Stomach (tissue), 9 donors: ENCODE data around the gene FHL1. TPM values are rescaled to one million over a fixed set of nuclear protein-coding genes. Genes with fewer than 3 reads are reported as not detected.
A peak's percentile ranks its signal among the peaks of the same experiment; 100 is the strongest.

ENCODE experiments used
- DNase-seq, 2 donors: peaks; one replicate each; pipeline versions ENCODE4 v3.0.0 to v3.0.0-alpha.2; 2013 to 2019
- H3K27ac ChIP-seq, 5 donors: fragments of 200-600 bp in 4 of 5; sonication (generic) in 4 of 5; one replicate each; pipeline ENCODE4 v1.5.1; 2013 to 2019; ENCODE audit warnings: mild to moderate bottlenecking in 1 of 5, moderate library complexity in 1 of 5
- H3K27me3 ChIP-seq, 3 donors: fragments of 200-600 bp; sonication (generic); one replicate each; pipeline ENCODE4 v1.5.1; 2017 to 2019; ENCODE audit warnings: mixed run types in 1 of 3
- H3K36me3 ChIP-seq, 4 donors: fragments of 200-600 bp; sonication (generic); 1 replicate in 3 of 4; 2 replicates in 1 of 4; pipeline ENCODE4 v1.5.1; 2016 to 2019
- H3K4me1 ChIP-seq, 4 donors: fragments of 200-600 bp; sonication (generic); one replicate each; pipeline ENCODE4 v1.5.1; 2016 to 2019
- H3K4me3 ChIP-seq, 4 donors: fragments of 200-600 bp; sonication (generic) in 3 of 4; one replicate each; pipeline ENCODE4 v1.5.1; 2016 to 2019; ENCODE audit warnings: mild to moderate bottlenecking in 1 of 4
- H3K9me3 ChIP-seq, 4 donors: fragments of 200-600 bp; sonication (generic); one replicate each; pipeline ENCODE4 v1.5.1; 2016 to 2019
- EP300 ChIP-seq: sonication (generic); formaldehyde crosslinking; IDR thresholded peaks from one replicate; pipeline ENCODE4 v1.6.1; 2017; ENCODE audit warnings: antibody characterized with exemption
- POLR2A ChIP-seq, 4 donors: fragments of 450-650 bp; IDR thresholded peaks; one replicate each; pipeline ENCODE4 v1.6.1; 2016; ENCODE audit warnings: antibody characterized with exemption in 4 of 4, control low read depth in 2 of 4, mild to moderate bottlenecking in 1 of 4, moderate library complexity in 1 of 4
- POLR2AphosphoS5 ChIP-seq, 3 donors: sonication (generic); formaldehyde crosslinking; IDR thresholded peaks; one replicate each; pipeline ENCODE4 v1.6.1; 2016; ENCODE audit warnings: antibody characterized with exemption in 3 of 3
- WGBS, 5 donors: extraction: QIAGEN DNeasy Blood & Tissue Kit in 3 of 5; methylation state at CpG; one replicate each; pipeline versions ENCODE4 v1.1.5 to v1.1.7; 2013 to 2018; 5-methylcytosine and 5-hydroxymethylcytosine counted together
- intact Hi-C: fragments of 100-400 bp; cut with DNase I; formaldehyde crosslinking; loops from one replicate; pipeline ENCODE4 v1.15.1; 2023; ENCODE audit warnings: low total_unique reads
- polyA plus RNA-seq, 3 donors: library from polyadenylated mRNA; stranded (reverse); fragments of 200-250 nt; gene quantifications; one replicate each; pipeline ENCODE4 v1.2.3, GENCODE V29; 2013
- total RNA-seq, 5 donors: library from RNA; depleted of rRNA; stranded (reverse); fragments of >200 nt; gene quantifications; one replicate each; pipeline versions ENCODE4 v1.1.0 to v1.2.3, GENCODE V29; 2014 to 2016
- TF ChIP-seq, protein P1 (sequence below), 7 experiments: fragments of 450-650 bp in 4 of 7; fragments of 200-600 bp in 3 of 7; sonication (generic) in 3 of 7; IDR thresholded peaks; one replicate each; pipeline ENCODE4 v1.5.1; 2016 to 2019; ENCODE audit warnings: antibody characterized with exemption in 7 of 7, control low read depth in 2 of 7, mild to moderate bottlenecking in 1 of 7
- donor health status: healthy with polysubstance abuse.
- donor health status: Bipolar disorder and iron deficiency.
- donor health status: healthy.

Gene FHL1
- total and polyA plus RNA-seq, 8 donors: 101 to 1,286 (median 337) TPM

- 27 to 47% (median 33%) methylated on average over 12 to 17 of the region's 17 CpGs for WGBS, 5 donors
Measured at GRCh38 chrX:136168929-136169735, 21.8 kb downstream of the FHL1 start.

DNA sequence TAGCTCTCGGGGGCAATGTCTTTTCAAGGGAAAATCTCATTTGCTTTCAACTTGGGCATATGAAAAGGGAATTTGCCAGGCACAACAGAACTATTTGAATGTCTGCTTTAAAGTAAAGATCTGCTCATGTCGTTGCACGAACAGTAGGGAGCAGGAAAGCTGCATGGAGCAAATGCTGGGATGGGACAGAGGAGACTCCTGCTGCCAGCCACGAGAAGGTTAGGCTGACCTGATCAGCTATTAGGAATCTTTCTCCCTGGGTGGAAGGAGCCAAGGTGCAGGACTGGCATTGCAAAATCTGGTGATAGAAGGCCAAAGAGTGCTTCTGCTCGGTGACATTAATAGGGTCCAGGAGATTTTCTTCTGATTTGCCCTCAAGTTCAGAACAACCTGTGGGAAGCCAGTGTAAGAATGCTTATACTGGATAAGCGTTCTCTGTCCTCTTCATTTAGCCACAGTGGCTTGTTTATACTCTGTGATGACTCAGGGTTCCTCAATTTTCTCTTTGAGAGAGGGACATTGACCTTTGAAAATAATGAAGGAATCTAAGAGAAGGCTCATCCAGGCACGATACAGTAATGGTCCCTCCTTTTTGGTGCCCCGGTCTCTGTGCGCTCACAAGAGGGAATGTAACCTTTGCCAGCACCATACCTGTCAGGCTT is 22.9 kb downstream of the FHL1 start:
- WGBS, 5 donors: 43 to 61% (median 53%) methylated on average over 9 of the region's 9 CpGs
- H3K27ac ChIP-seq: peak overlapping the region; percentile 7 to 86 (median 74)
- intact Hi-C loops: no loop called here
- TF ChIP-seq EP300: no peak
- TF ChIP-seq, protein P1, sequence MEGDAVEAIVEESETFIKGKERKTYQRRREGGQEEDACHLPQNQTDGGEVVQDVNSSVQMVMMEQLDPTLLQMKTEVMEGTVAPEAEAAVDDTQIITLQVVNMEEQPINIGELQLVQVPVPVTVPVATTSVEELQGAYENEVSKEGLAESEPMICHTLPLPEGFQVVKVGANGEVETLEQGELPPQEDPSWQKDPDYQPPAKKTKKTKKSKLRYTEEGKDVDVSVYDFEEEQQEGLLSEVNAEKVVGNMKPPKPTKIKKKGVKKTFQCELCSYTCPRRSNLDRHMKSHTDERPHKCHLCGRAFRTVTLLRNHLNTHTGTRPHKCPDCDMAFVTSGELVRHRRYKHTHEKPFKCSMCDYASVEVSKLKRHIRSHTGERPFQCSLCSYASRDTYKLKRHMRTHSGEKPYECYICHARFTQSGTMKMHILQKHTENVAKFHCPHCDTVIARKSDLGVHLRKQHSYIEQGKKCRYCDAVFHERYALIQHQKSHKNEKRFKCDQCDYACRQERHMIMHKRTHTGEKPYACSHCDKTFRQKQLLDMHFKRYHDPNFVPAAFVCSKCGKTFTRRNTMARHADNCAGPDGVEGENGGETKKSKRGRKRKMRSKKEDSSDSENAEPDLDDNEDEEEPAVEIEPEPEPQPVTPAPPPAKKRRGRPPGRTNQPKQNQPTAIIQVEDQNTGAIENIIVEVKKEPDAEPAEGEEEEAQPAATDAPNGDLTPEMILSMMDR (IDR thresholded peaks at IDR 0.05): peak in 1 of 7 experiments; percentile 12
- no peak for TF ChIP-seq POLR2AphosphoS5 (IDR thresholded peaks at IDR 0.05)
- TF ChIP-seq POLR2A (IDR thresholded peaks at IDR 0.05): no peak
- no peaks in the 10 kb centered on the region for H3K27me3 ChIP-seq
- peaks cover 0 to 43% (median 13%) of the 10 kb centered on the region in 4 donors for H3K4me1 ChIP-seq
- H3K36me3 ChIP-seq: no peaks in the 10 kb centered on the region
- H3K9me3 ChIP-seq: no peaks in the 10 kb centered on the region
- peak in 1 of 2 donors; percentile 41 for DNase-seq
- peak overlapping the region in 2 of 4 donors; percentile 7 to 13 for H3K4me3 ChIP-seq

More at GRCh38 chrX:136168929-136169735, 21.8 kb downstream of the FHL1 start:
- Histone ChIP-seq H3K27ac (peak overlapping the region; percentile 61 to 86 (median 74)), H3K4me1 (peaks cover 0 to 32% (median 13%) of the 10 kb centered on the region in 4 donors), H3K36me3 (no peaks in the 10 kb centered on the region), H3K9me3 (no peaks in the 10 kb centered on the region), H3K4me3 (peak overlapping the region in 1 of 4 donors; percentile 6), H3K27me3 (no peaks in the 10 kb centered on the region)
- TF ChIP-seq EP300 (no peak), POLR2AphosphoS5 (IDR thresholded peaks at IDR 0.05) (peak in 1 of 3 donors; percentile 62), POLR2A (IDR thresholded peaks at IDR 0.05) (no peak)
- TF ChIP-seq, protein P1 (IDR thresholded peaks at IDR 0.05): no peak
- intact Hi-C loops: no loop called here
- DNase-seq: peak in 1 of 2 donors; percentile 86

DNA sequence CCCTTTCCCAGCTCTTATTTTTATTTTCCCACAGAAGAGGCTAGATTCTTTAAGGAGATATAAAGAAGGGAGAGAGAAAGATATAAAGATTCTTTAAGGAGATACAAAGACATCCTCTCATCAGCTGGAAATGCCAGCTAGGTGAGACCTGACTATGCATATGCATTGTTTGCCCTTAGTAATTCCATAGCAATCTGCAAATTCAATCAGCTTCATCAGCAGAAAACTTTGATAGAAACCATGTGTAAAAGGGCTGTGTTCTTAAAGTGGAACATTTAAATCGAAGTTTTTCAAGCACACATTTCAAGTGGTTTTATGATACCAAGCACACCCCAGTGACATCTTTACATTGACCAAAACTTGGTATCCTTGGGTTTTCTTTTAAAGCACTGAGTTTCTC is 24.1 kb downstream of the FHL1 start:
- WGBS, 5 donors: 33 to 72% (median 41%) methylated on average over 1 of the region's 1 CpG
- TF ChIP-seq POLR2A (IDR thresholded peaks at IDR 0.05): no peak
- intact Hi-C loops: no loop called here
- Histone ChIP-seq H3K27me3 (no peaks in the 10 kb centered on the region), H3K4me1 (peaks cover 0 to 50% (median 13%) of the 10 kb centered on the region in 4 donors), H3K36me3 (no peaks in the 10 kb centered on the region), H3K27ac (peak overlapping the region in 3 of 5 donors; percentile 74 to 86 (median 77)), H3K9me3 (no peaks in the 10 kb centered on the region), H3K4me3 (no peak overlapping the region)
- no peak for DNase-seq

- TF ChIP-seq EP300 (peak; percentile 55), POLR2A (IDR thresholded peaks at IDR 0.05) (no peak), POLR2AphosphoS5 (IDR thresholded peaks at IDR 0.05) (peak; percentile 70 to 78 (median 74))
- TF ChIP-seq, protein P1 (IDR thresholded peaks at IDR 0.05): no peak
- Histone ChIP-seq H3K36me3 (no peaks in the 10 kb centered on the region), H3K9me3 (no peaks in the 10 kb centered on the region), H3K27me3 (no peaks in the 10 kb centered on the region), H3K4me3 (no peak overlapping the region), H3K4me1 (peaks cover 0 to 33% (median 0%) of the 10 kb centered on the region in 4 donors), H3K27ac (peak overlapping the region in 4 of 5 donors; percentile 44 to 86 (median 70))
- intact Hi-C loops: no loop called here
- WGBS, 5 donors: 27 to 57% (median 44%) methylated on average over 2 of the region's 2 CpGs
- DNase-seq: peak in 1 of 2 donors; percentile 69
Measured at GRCh38 chrX:136176399-136176825, 29.1 kb downstream of the FHL1 start.
